Neutrophil (primary cell): ENCODE measurements around the gene PIN1.

Source experiments
- H3K27ac ChIP-seq: fragments of 200-600 bp; sonication (generic); 2 replicates; pipeline ENCODE4 v1.5.1; 2016; ENCODE audit warnings: mild to moderate bottlenecking, moderate library complexity
- H3K27me3 ChIP-seq: fragments of 200-600 bp; sonication (generic); 2 replicates; pipeline ENCODE4 v1.6.0; 2016; ENCODE audit warnings: mild to moderate bottlenecking
- H3K36me3 ChIP-seq: fragments of 200-600 bp; sonication (generic); 2 replicates; pipeline ENCODE4 v1.5.1; 2017
- H3K4me1 ChIP-seq, 2 experiments: fragments of 200-600 bp in 1 of 2; sonication (generic) in 1 of 2; 1 replicate in 1 of 2; 2 replicates in 1 of 2; pipeline versions ENCODE4 v1.5.1 to v1.6.1; 2013 to 2016; ENCODE audit warnings: low read depth in 1 of 2, low read length in 1 of 2, mild to moderate bottlenecking in 1 of 2, moderate library complexity in 1 of 2; ENCODE audit not compliant: control insufficient read depth in 1 of 2, insufficient read depth in 1 of 2
- H3K4me3 ChIP-seq, 2 experiments: fragments of 200-600 bp in 1 of 2; sonication (generic) in 1 of 2; 1 replicate in 1 of 2; 2 replicates in 1 of 2; pipeline ENCODE4 v1.5.1; 2013 to 2016; ENCODE audit warnings: low read depth in 1 of 2, low read length in 1 of 2, mild to moderate bottlenecking in 1 of 2, moderate library complexity in 1 of 2
- H3K9me3 ChIP-seq: fragments of 200-600 bp; sonication (generic); 2 replicates; pipeline ENCODE4 v1.5.1; 2016
- CTCF ChIP-seq: fragments of 200-600 bp; sonication (generic); IDR thresholded peaks from 2 replicates; pipeline ENCODE4 v1.5.1; 2016; ENCODE audit warnings: antibody characterized with exemption

PIN1 gene

DNA sequence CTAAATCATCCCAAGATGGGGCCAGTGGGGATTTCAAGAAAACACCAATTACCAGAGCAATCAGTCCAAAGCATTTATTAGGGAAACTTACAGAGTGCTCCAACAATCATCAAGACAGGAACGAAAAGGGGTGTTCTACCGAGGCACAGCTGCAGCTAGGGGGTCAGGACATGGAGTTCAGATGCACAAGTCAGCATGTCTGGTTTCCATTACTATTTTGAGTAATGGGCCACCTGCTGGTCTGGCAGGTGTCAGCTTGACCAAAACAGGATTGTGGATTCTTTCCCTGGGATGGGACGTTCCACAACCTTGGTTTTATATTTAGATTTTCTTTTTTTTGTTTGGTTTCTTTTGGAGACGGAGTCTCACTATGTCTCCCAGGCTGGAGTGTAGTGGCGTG, 11.3 kb upstream of the PIN1 start:
- Histone ChIP-seq H3K27ac (no peak overlapping the region), H3K4me1 (peaks cover 22 to 26% of the 10 kb centered on the region in 2 experiments), H3K4me3 (no peak overlapping the region), H3K36me3 (peaks cover 2% of the 10 kb centered on the region), H3K9me3 (no peaks in the 10 kb centered on the region), H3K27me3 (no peaks in the 10 kb centered on the region)
- TF ChIP-seq CTCF, result no peak

DNA sequence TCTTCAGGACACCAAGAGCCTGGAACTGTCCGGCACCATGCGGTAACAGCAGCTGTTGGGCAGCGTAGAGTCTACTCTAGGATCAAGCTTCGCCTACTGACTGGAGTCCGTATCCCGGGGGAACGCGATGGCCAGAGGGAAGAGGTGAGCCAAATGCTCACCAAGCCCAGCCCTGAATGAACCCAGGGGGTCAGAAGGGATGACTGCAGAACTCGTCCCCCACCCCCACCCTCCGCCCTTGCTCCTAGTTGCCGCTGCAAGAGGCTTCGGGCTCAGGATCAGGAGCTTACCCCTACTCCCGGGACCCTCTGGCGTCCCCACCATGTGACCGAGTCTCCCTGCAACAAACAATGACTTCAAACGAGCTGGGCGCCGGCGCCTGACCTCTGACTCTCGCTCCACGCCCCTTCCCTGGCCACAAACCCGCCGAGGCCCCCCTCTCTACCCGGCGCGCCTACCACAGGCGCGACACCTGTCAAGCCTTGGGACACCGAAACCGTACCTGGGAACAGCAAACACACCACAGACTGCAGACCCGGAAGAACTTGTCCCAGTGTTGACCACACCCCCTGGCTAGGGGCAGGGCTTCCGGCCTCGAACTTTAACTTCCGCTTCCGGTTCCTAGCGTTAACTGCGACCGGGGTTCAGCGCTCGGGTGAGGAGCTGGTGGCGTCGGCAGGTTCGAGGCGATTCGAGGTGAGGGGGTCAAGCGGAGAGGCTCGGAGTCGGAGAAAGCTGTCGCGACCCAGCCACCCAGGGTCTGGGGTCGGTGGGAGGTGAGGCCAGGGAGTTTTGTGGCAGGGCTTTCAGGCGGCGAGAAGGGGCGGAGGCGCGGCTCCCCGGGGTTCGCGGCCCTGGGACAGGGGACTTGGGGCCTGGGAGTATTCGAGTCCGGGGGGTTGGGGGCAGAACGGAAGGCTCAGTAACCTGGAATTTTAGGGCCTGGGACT, 7.6 kb upstream of the PIN1 start, which contains the start of gene UBL5:
Gene UBL5, plus strand, starts transcription at position 630 of the 950 bp plus-strand sequence. CDS start 420 bp downstream, outside the sequence.
- peak; percentile 24 for TF ChIP-seq CTCF
- H3K36me3 ChIP-seq, result peaks cover 24% of the 10 kb centered on the region

GRCh38 chr19:9828551-9829063, 6.5 kb upstream of the PIN1 start:
- peak overlapping the region; percentile 71 to 90 for H3K4me3 ChIP-seq
- no peaks in the 10 kb centered on the region for H3K9me3 ChIP-seq
- H3K36me3 ChIP-seq, result peaks cover 24% of the 10 kb centered on the region
- no peaks in the 10 kb centered on the region for H3K27me3 ChIP-seq
- TF ChIP-seq CTCF, result no peak
- peaks cover 20 to 23% of the 10 kb centered on the region in 2 experiments for H3K4me1 ChIP-seq
- H3K27ac ChIP-seq, result peak overlapping the region; percentile 82

More for the DNA sequence above, 7.6 kb upstream of the PIN1 start, which contains the start of gene UBL5:
- H3K27ac ChIP-seq, result peak within 1 kb of the TSS; percentile 82
- H3K4me1 ChIP-seq, result peaks cover 20 to 23% of the 10 kb centered on the region in 2 experiments
- H3K9me3 ChIP-seq, result no peaks in the 10 kb centered on the region
- no peaks in the 10 kb centered on the region for H3K27me3 ChIP-seq
- peak within 1 kb of the TSS; percentile 71 to 90 for H3K4me3 ChIP-seq

GRCh38 chr19:9834307-9834725, 802 bp upstream of the PIN1 start:
- Histone ChIP-seq H3K36me3 (peaks cover 34% of the 10 kb centered on the region), H3K9me3 (no peaks in the 10 kb centered on the region), H3K27me3 (no peaks in the 10 kb centered on the region), H3K4me3 (peak overlapping the region; percentile 72 to 93), H3K27ac (peak overlapping the region; percentile 73), H3K4me1 (peaks cover 13 to 21% of the 10 kb centered on the region in 2 experiments)
- TF ChIP-seq CTCF, result no peak

DNA sequence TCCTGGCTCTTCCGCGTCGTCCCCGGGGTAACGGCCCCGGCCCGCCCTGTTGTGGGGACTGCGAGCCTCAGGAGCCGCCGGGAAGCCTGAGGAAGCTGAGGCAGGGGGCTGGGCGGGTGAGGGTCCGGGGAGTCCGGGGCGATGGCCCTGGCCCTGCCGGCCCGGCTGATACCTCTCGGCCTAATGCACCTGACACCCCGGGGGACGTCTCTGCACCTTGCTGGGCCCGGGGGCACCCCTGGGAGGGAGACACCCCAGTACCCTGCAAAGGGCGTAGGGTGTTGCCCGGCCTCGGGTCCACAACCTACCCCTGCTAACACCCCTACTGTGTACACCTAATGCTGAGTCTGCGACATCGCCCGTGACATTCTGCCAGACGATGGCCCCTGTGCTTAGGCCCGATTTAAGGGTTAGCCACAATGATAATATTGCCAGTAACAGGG, 410 bp downstream of the PIN1 start:
- TF ChIP-seq CTCF, result no peak

More for the DNA sequence above, 410 bp downstream of the PIN1 start:
- H3K27ac ChIP-seq, result peak overlapping the region; percentile 73
- H3K9me3 ChIP-seq, result no peaks in the 10 kb centered on the region
- H3K4me3 ChIP-seq, result peak overlapping the region; percentile 72 to 93
- H3K4me1 ChIP-seq, result peaks cover 13 to 21% of the 10 kb centered on the region in 2 experiments
- peaks cover 35% of the 10 kb centered on the region for H3K36me3 ChIP-seq
- H3K27me3 ChIP-seq, result no peaks in the 10 kb centered on the region
